Vagina (tissue), 2 donors: ENCODE data around the gene NUMB. TPM values are rescaled to one million over a fixed set of nuclear protein-coding genes. Genes with fewer than 3 reads are reported as not detected.

Experiments
- DNase-seq, 2 donors: peaks; one replicate each; pipeline ENCODE4 v3.0.0-alpha.2; 2017; ENCODE audit errors: extremely low spot score in 2 of 2
- H3K27ac ChIP-seq: fragments of 200-600 bp; sonication (generic); one replicate; pipeline ENCODE4 v1.5.1; 2019
- H3K27me3 ChIP-seq: fragments of 200-600 bp; sonication (generic); one replicate; pipeline ENCODE4 v1.5.1; 2019
- H3K36me3 ChIP-seq, 2 donors: fragments of 200-600 bp; sonication (generic); one replicate each; pipeline ENCODE4 v1.5.1; 2017 to 2019
- H3K4me1 ChIP-seq: fragments of 200-600 bp; sonication (generic); one replicate; pipeline ENCODE4 v1.5.1; 2019
- H3K4me3 ChIP-seq, 2 donors: fragments of 200-600 bp; sonication (generic); 1 replicate in 1 of 2; 2 replicates in 1 of 2; pipeline ENCODE4 v1.5.1; 2016 to 2019
- H3K9me3 ChIP-seq: fragments of 200-600 bp; sonication (generic); one replicate; pipeline ENCODE4 v1.5.1; 2019
- CTCF ChIP-seq, 3 experiments: fragments of 450-650 bp in 2 of 3; fragments of 200-600 bp in 1 of 3; sonication (generic) in 1 of 3; IDR thresholded peaks; one replicate each; pipeline ENCODE4 v1.5.1; 2017 to 2019; ENCODE audit warnings: antibody characterized with exemption in 3 of 3, mild to moderate bottlenecking in 2 of 3, moderate library complexity in 2 of 3
- POLR2A ChIP-seq, 2 donors: fragments of 450-650 bp; IDR thresholded peaks; one replicate each; pipeline ENCODE4 v1.6.1; 2017; ENCODE audit warnings: antibody characterized with exemption in 2 of 2, mild to moderate bottlenecking in 2 of 2, moderate library complexity in 2 of 2
- POLR2AphosphoS5 ChIP-seq, 2 donors: sonication (generic); formaldehyde crosslinking; IDR thresholded peaks; one replicate each; pipeline ENCODE4 v1.9.0; 2017; ENCODE audit warnings: antibody characterized with exemption in 2 of 2, mild to moderate bottlenecking in 2 of 2, low read depth in 1 of 2; ENCODE audit not compliant: insufficient read depth in 1 of 2
- intact Hi-C: fragments of 100-400 bp; cut with DNase I; formaldehyde crosslinking; loops from one replicate; pipeline ENCODE4 v1.15.1; 2023
- total RNA-seq: library from RNA; depleted of rRNA; stranded (reverse); fragments of >200 nt; gene quantifications from one replicate; pipeline ENCODE4 v1.2.3, GENCODE V29; 2016

NUMB gene
- total RNA-seq, 1 donor from 2014 or later: 48.1 TPM

DNA sequence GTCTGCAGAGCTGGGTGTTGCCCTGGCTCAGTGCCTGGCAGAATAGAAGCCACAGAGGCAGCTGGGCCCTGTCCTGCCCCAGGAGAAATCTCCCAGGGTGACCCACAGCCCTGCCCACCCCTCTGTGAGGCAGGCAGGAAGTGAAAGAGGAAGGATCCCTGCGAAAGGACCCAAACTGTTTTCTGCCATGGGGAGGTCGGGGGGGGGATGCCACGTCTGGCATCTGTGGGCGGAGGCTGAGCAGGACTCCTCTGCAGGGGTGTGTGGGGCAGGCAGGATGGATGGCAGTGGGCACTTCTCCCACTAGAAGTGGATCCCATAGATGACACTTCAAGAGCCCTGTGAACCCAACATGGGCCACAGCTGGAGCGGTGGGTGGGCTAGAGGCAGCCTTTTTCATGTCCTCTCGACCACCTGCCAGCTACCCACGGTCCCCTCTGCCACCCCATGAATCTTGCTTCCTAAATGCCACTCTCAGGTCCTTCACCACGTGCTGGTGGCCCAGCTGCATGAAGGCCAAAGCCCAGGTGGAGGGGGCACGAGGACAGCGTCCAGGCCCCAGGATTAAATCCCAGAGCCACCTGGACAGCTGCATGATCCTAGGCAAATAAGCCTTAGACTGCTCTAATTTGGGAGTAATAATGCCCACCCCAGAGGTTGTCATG, 217.4 kb downstream of the NUMB start:
- H3K4me1 ChIP-seq: peaks cover 60% of the 10 kb centered on the region
- TF ChIP-seq POLR2AphosphoS5 (IDR thresholded peaks at IDR 0.05; ENCODE audit: insufficient read depth in 1 of 2, low read depth in 1 of 2) (no peak), CTCF (IDR thresholded peaks at IDR 0.05) (no peak), POLR2A (IDR thresholded peaks at IDR 0.05) (no peak)
- H3K27me3 ChIP-seq: no peaks in the 10 kb centered on the region
- peak overlapping the region; percentile 43 for H3K27ac ChIP-seq
- intact Hi-C loops: no loop called here
- H3K4me3 ChIP-seq: no peak overlapping the region
- DNase-seq: no peak
- H3K9me3 ChIP-seq: no peaks in the 10 kb centered on the region
- H3K36me3 ChIP-seq: no peaks in the 10 kb centered on the region

- H3K4me1 ChIP-seq: peaks cover 60% of the 10 kb centered on the region
- DNase-seq: no peak
- H3K36me3 ChIP-seq: no peaks in the 10 kb centered on the region
- no peaks in the 10 kb centered on the region for H3K27me3 ChIP-seq
- intact Hi-C loops: no loop called here
- H3K4me3 ChIP-seq: peak overlapping the region; percentile 38 to 50
- H3K9me3 ChIP-seq: no peaks in the 10 kb centered on the region
- peak in 1 of 2 donors; percentile 50 for TF ChIP-seq POLR2AphosphoS5 (IDR thresholded peaks at IDR 0.05; ENCODE audit: insufficient read depth in 1 of 2, low read depth in 1 of 2)
- no peak for TF ChIP-seq POLR2A (IDR thresholded peaks at IDR 0.05)
- peak overlapping the region; percentile 22 for H3K27ac ChIP-seq
These were observed 218.7 kb downstream of the NUMB start for GRCh38 chr14:73239393-73240241.

GRCh38 chr14:73238941-73239340, 219.4 kb downstream of the NUMB start:
- Histone ChIP-seq H3K27ac (no peak overlapping the region), H3K27me3 (no peaks in the 10 kb centered on the region), H3K36me3 (no peaks in the 10 kb centered on the region), H3K9me3 (no peaks in the 10 kb centered on the region), H3K4me1 (peaks cover 60% of the 10 kb centered on the region), H3K4me3 (peak overlapping the region; percentile 50 to 52)
- no peak for TF ChIP-seq POLR2A (IDR thresholded peaks at IDR 0.05)
- TF ChIP-seq CTCF (IDR thresholded peaks at IDR 0.05): no peak
- TF ChIP-seq POLR2AphosphoS5 (IDR thresholded peaks at IDR 0.05; ENCODE audit: insufficient read depth in 1 of 2, low read depth in 1 of 2): no peak
- DNase-seq: no peak
- intact Hi-C loops: no loop called here

DNA sequence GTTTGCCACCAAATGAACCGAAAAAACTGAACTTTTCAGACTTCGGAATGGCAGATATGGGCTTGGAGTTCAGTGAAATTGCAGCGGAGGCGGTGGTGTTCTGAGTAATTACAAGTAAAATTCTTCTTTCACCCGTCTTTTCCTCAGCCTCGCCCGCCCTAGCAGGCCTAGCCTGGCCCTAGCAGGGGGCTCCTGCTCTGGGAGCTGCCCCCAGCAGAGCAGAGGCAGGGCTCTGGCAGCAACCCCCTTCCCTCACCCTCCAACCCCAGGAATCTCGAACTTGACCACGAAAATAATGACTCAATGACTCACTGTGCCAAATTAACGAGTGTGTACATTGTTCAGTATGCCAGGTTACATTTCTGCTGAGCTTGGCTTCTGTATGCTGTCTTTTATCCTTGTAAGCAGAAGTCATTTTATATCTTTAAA, 219.9 kb downstream of the NUMB start:
- H3K4me3 ChIP-seq: peak overlapping the region; percentile 50 to 52
- H3K36me3 ChIP-seq: no peaks in the 10 kb centered on the region
- no peak for DNase-seq
- no peaks in the 10 kb centered on the region for H3K27me3 ChIP-seq
- TF ChIP-seq POLR2AphosphoS5 (IDR thresholded peaks at IDR 0.05; ENCODE audit: insufficient read depth in 1 of 2, low read depth in 1 of 2) (no peak), CTCF (IDR thresholded peaks at IDR 0.05) (no peak), POLR2A (IDR thresholded peaks at IDR 0.05) (no peak)
- peak overlapping the region; percentile 46 for H3K27ac ChIP-seq
- H3K4me1 ChIP-seq: peaks cover 60% of the 10 kb centered on the region
- intact Hi-C loops: no loop called here
- H3K9me3 ChIP-seq: no peaks in the 10 kb centered on the region

GRCh38 chr14:73237786-73238423, 220.4 kb downstream of the NUMB start:
- peak overlapping the region; percentile 46 for H3K27ac ChIP-seq
- DNase-seq: peak in 1 of 2 donors; percentile 85
- TF ChIP-seq CTCF (IDR thresholded peaks at IDR 0.05) (no peak), POLR2AphosphoS5 (IDR thresholded peaks at IDR 0.05; ENCODE audit: insufficient read depth in 1 of 2, low read depth in 1 of 2) (no peak), POLR2A (IDR thresholded peaks at IDR 0.05) (no peak)
- H3K9me3 ChIP-seq: no peaks in the 10 kb centered on the region
- intact Hi-C loops: no loop called here
- H3K36me3 ChIP-seq: no peaks in the 10 kb centered on the region
- peaks cover 59% of the 10 kb centered on the region for H3K4me1 ChIP-seq
- no peaks in the 10 kb centered on the region for H3K27me3 ChIP-seq
- peak overlapping the region; percentile 50 to 52 for H3K4me3 ChIP-seq
